ENCODE data around the gene NPFF. TPM values are rescaled to one million over a fixed set of nuclear protein-coding genes. Genes with fewer than 3 reads are reported as not detected.

NPFF gene
- total and polyA plus RNA-seq, 2 donors (not counting 1 experiment from before 2014, with no cell fraction given): not detected

GRCh38 chr12:53472056-53472582 lies 35.2 kb downstream of the NPFF start:
- H3K36me3 ChIP-seq (ENCODE audit: control insufficient read depth, insufficient read depth, low read length): peaks cover 20% of the 10 kb centered on the region
- DNase-seq (ENCODE audit: low read depth in 2 of 2): no peak
- no peak overlapping the region for H3K4me2 ChIP-seq (ENCODE audit: extremely low read depth, insufficient read depth, low read length)
- H3K4me1 ChIP-seq (ENCODE audit: control insufficient read depth, extremely low read depth, insufficient read depth, low read length): peaks cover 4% of the 10 kb centered on the region
- H3K27ac ChIP-seq (ENCODE audit: insufficient read depth, low read length): no peak overlapping the region
- no peaks in the 10 kb centered on the region for H3K27me3 ChIP-seq (ENCODE audit: control insufficient read depth, insufficient read depth, low read length)
- peaks cover 71% of the 10 kb centered on the region for H3K79me2 ChIP-seq (ENCODE audit: control insufficient read depth, insufficient read depth, low read length)
- no peak for TF ChIP-seq EZH2 (IDR thresholded peaks at IDR 0.05; ENCODE audit: low read length, missing control alignments)
- no peak for TF ChIP-seq CTCF (conservative IDR thresholded peaks at IDR 0.05 in 1 of 2, IDR thresholded peaks at IDR 0.05 in 1 of 2; ENCODE audit: low read depth in 1 of 2, low read length in 2 of 2)
- no peak overlapping the region for H3K9ac ChIP-seq (ENCODE audit: insufficient read depth, low read length)
- no peaks in the 10 kb centered on the region for H3K9me3 ChIP-seq (ENCODE audit: control insufficient read depth, insufficient read depth, low read depth, low read length)
- H2AFZ ChIP-seq (ENCODE audit: low read length): no peak overlapping the region
- no peak overlapping the region for H3K4me3 ChIP-seq (replicated peaks in 1 of 4; ENCODE audit: control extremely low read depth in 1 of 4, insufficient read depth in 1 of 4, low read depth in 3 of 4, low read length in 4 of 4)
- peaks cover 1% of the 10 kb centered on the region for H4K20me1 ChIP-seq (ENCODE audit: control insufficient read depth, extremely low read depth, insufficient read depth, low read length)

- no peaks in the 10 kb centered on the region for H3K4me1 ChIP-seq (ENCODE audit: control insufficient read depth, extremely low read depth, insufficient read depth, low read length)
- peaks cover 69% of the 10 kb centered on the region for H3K79me2 ChIP-seq (ENCODE audit: control insufficient read depth, insufficient read depth, low read length)
- H3K4me3 ChIP-seq (replicated peaks in 1 of 4; ENCODE audit: control extremely low read depth in 1 of 4, insufficient read depth in 1 of 4, low read depth in 3 of 4, low read length in 4 of 4): no peak overlapping the region
- DNase-seq (ENCODE audit: low read depth in 2 of 2): no peak
- no peaks in the 10 kb centered on the region for H3K9me3 ChIP-seq (ENCODE audit: control insufficient read depth, insufficient read depth, low read depth, low read length)
- H2AFZ ChIP-seq (ENCODE audit: low read length): no peak overlapping the region
- H3K4me2 ChIP-seq (ENCODE audit: extremely low read depth, insufficient read depth, low read length): no peak overlapping the region
- TF ChIP-seq EZH2 (IDR thresholded peaks at IDR 0.05; ENCODE audit: low read length, missing control alignments) (no peak), CTCF (conservative IDR thresholded peaks at IDR 0.05 in 1 of 2, IDR thresholded peaks at IDR 0.05 in 1 of 2; ENCODE audit: low read depth in 1 of 2, low read length in 2 of 2) (no peak)
- no peaks in the 10 kb centered on the region for H3K27me3 ChIP-seq (ENCODE audit: control insufficient read depth, insufficient read depth, low read length)
- no peak overlapping the region for H3K27ac ChIP-seq (ENCODE audit: insufficient read depth, low read length)
- no peaks in the 10 kb centered on the region for H4K20me1 ChIP-seq (ENCODE audit: control insufficient read depth, extremely low read depth, insufficient read depth, low read length)
- H3K9ac ChIP-seq (ENCODE audit: insufficient read depth, low read length): no peak overlapping the region
- H3K36me3 ChIP-seq (ENCODE audit: control insufficient read depth, insufficient read depth, low read length): peaks cover 34% of the 10 kb centered on the region
Measured at GRCh38 chr12:53468282-53468681, 39.0 kb downstream of the NPFF start.

GRCh38 chr12:53467880-53468279 lies 39.4 kb downstream of the NPFF start:
- Histone ChIP-seq H3K79me2 (ENCODE audit: control insufficient read depth, insufficient read depth, low read length) (peaks cover 71% of the 10 kb centered on the region), H3K27ac (ENCODE audit: insufficient read depth, low read length) (no peak overlapping the region), H2AFZ (ENCODE audit: low read length) (no peak overlapping the region), H3K4me1 (ENCODE audit: control insufficient read depth, extremely low read depth, insufficient read depth, low read length) (no peaks in the 10 kb centered on the region), H3K36me3 (ENCODE audit: control insufficient read depth, insufficient read depth, low read length) (peaks cover 37% of the 10 kb centered on the region), H3K4me2 (ENCODE audit: extremely low read depth, insufficient read depth, low read length) (no peak overlapping the region), H3K9me3 (ENCODE audit: control insufficient read depth, insufficient read depth, low read depth, low read length) (no peaks in the 10 kb centered on the region), H3K4me3 (replicated peaks in 1 of 4; ENCODE audit: control extremely low read depth in 1 of 4, insufficient read depth in 1 of 4, low read depth in 3 of 4, low read length in 4 of 4) (no peak overlapping the region), H4K20me1 (ENCODE audit: control insufficient read depth, extremely low read depth, insufficient read depth, low read length) (no peaks in the 10 kb centered on the region), H3K9ac (ENCODE audit: insufficient read depth, low read length) (no peak overlapping the region), H3K27me3 (ENCODE audit: control insufficient read depth, insufficient read depth, low read length) (no peaks in the 10 kb centered on the region)
- TF ChIP-seq CTCF (conservative IDR thresholded peaks at IDR 0.05 in 1 of 2, IDR thresholded peaks at IDR 0.05 in 1 of 2; ENCODE audit: low read depth in 1 of 2, low read length in 2 of 2) (no peak), EZH2 (IDR thresholded peaks at IDR 0.05; ENCODE audit: low read length, missing control alignments) (no peak)
- no peak for DNase-seq (ENCODE audit: low read depth in 2 of 2)

Measured in fibroblast of lung (primary cell).